ENCODE data around the gene MIF4GD. TPM values are rescaled to one million over a fixed set of nuclear protein-coding genes. Genes with fewer than 3 reads are reported as not detected.

The MIF4GD gene
- total RNA-seq, 1 experiment from 2014 or later, result 28.0 TPM

DNA sequence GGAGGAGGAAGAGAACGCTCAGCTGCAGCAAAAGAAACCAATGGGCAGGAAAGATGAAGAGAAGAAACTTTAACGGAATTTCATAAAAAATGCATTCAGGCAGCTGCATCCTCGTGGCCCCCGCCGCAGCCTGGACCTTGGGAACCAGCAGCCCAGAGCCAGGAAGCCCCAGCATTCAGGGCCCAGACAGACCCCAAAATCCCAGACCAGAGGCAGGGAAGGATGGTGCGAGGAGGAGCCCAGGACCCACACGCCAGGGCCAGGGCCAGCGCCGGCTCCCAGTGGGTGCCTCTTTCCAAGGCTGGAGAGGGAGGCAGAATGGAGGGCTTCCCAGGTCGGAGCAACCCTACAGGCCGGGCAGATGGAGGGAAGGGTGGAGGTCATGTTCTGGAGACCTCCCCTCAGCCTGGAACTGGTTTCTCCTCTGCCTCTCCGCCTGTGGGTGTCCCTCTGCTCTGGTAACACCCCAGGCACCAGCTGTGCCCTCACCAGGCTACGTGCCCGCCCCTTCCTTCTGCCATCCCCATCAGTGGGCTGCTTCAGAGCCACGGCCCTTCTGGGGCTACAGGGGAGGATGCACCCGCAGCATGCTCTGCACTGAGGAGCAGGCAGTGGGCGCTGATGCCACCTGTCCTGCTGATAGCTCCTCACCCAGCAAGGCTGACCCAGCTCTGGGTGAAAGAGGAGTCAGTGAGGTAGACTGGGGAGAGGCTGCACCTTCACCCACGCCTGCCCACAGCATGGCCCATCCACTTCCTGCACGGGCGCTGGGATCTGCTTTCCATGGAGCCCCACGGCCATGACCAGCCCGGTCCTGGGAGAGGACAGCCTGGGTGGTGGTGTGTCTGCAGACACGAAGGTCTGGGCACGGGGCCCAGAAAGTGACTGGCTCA is 1.2 kb upstream of the MIF4GD start:
- Histone ChIP-seq H3K27me3 (ENCODE audit: control insufficient read depth, insufficient read depth, low read length) (peaks cover 4% of the 10 kb centered on the region; the same call in 1 of the 2 replicates), H3K4me3 (ENCODE audit: insufficient read depth, low read depth, low read length) (peak overlapping the region; percentile 80), H3K36me3 (replicated peaks; ENCODE audit: control insufficient read depth, insufficient read depth, low read length) (peaks cover 5% of the 10 kb centered on the region)
- peak; percentile 70 for DNase-seq

DNA sequence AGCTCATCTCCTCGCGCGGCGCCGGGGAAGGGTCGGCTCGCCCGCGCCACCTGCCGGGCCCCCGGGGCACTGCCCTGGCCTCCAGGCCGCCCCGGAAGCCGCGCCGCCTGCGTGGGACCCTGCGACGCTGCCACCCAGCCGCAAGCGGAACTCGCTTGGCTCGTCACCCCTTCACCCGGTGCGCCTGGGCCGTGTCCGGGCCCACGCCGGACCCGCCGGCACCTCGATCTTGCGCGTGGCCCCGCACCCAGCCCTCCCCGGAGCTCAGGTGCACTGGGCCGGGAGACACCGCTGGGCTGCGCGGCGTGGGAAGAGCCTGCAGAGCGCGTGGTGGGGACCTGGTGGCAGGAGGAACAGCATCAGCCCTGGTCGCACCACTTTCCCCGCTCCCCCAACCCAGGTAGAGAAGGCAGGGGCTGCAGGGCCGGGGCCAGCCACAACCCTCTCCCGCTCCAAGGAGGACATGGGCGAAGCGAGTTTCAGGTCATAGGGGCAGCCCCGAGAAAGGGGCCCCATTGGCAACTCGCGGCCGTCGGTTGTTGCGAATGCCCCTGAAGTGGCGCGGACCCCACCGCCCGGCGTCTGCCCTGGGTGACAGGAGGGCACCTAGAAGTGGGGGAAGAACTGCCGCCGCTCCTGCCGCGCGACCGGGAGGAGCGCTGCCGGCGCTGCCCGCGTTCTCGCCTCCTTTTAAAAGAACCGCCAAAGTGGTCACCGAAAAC is 363 bp upstream of the MIF4GD start:
- Histone ChIP-seq H3K36me3 (replicated peaks; ENCODE audit: control insufficient read depth, insufficient read depth, low read length) (peaks cover 7% of the 10 kb centered on the region), H3K27me3 (ENCODE audit: control insufficient read depth, insufficient read depth, low read length) (peaks cover 4% of the 10 kb centered on the region; the same call in 1 of the 2 replicates), H3K4me3 (ENCODE audit: insufficient read depth, low read depth, low read length) (peak overlapping the region; percentile 80)
- peak; percentile 99 for DNase-seq

DNA sequence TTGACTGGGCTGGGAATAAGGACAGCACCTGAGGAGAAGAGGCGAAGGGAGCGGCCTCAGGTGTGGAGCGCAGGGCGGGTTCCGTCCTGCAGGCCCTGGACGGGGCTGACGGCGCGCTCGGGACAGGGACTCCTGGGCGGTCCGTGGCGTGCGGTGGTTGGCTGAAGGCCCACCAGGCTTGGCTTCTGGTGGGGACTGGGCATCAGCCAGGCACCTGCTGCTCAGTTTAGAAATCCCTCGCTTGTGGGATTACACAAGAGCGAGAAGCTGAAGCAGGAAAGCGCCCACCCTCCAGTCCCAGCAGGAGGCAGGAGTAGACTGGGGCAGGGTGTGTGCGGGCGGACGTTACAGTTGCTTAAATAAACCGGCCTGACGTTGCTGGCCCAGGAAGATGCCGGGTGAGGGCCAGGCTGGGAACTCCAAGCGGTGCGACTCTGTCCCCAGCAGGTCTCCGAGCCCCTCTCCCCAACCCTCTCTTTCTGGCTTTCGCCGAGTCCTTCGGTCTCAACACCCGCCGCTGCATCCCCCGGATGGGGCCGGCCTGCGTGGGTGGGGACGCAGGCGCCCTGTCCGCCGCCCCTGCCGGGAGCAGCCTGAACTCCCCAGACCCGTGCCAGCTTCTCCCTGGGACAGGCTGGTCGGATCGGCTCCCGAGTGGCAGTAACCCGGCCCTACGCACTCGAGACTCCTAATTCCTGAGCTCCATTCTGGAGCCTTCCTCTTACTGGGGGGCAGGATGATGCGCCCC is 639 bp downstream of the MIF4GD start:
- H3K27me3 ChIP-seq (ENCODE audit: control insufficient read depth, insufficient read depth, low read length), result peaks cover 4% of the 10 kb centered on the region; the same call in 1 of the 2 replicates
- peak; percentile 87 for DNase-seq
- peak overlapping the region; percentile 83 for H3K4me3 ChIP-seq (ENCODE audit: insufficient read depth, low read depth, low read length)
- H3K36me3 ChIP-seq (replicated peaks; ENCODE audit: control insufficient read depth, insufficient read depth, low read length), result peaks cover 16% of the 10 kb centered on the region

- H3K4me3 ChIP-seq (ENCODE audit: insufficient read depth, low read depth, low read length), result peak overlapping the region; percentile 83
- peaks cover 16% of the 10 kb centered on the region for H3K36me3 ChIP-seq (replicated peaks; ENCODE audit: control insufficient read depth, insufficient read depth, low read length)
- H3K27me3 ChIP-seq (ENCODE audit: control insufficient read depth, insufficient read depth, low read length), result peaks cover 4% of the 10 kb centered on the region; the same call in 1 of the 2 replicates
- no peak for DNase-seq
These were observed 1.2 kb downstream of the MIF4GD start for GRCh38 chr17:75269844-75270217.

DNA sequence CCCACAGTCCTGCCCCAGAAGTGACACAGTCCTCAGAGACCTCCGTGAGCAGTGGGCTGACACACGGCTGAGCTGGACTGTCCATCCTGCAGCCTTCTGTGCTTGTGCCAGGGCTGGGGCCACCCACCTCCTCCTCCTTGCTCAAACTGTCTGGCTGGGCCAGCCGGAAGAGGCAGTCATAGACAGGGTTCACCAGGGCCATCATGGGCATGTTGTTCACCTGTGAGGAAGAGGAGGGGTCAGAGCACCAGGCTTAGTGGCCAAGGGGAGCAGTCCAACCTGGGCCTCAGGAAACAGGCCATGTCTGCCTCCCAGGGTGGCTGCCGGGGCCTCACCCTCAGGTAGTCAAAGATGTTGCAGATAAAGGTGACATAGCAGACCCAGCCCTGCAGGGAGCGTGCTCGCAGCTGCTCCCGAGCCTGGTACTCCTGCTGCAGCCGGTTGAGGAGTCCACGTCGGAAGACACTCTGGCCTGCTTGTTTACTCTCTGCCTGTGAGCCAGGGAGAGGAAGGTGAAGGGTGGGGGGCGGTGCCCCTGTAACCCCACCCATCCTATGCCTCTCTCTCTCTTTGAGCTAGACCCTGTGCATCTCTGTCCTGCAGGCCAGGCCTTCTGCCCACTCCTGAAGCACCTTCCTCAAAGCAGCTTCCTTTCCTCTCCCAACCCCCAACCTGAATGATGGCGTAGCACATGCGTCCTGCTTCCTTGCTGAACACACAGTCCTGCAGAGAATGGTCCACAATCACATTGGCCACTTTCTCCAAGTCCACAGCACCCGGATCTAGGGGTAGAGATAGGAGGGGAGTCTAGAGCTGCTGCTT is 3.4 kb downstream of the MIF4GD start:
- peak; percentile 89 for DNase-seq
- Histone ChIP-seq H3K27me3 (ENCODE audit: control insufficient read depth, insufficient read depth, low read length) (peaks cover 4% of the 10 kb centered on the region; the same call in 1 of the 2 replicates), H3K36me3 (replicated peaks; ENCODE audit: control insufficient read depth, insufficient read depth, low read length) (peaks cover 23% of the 10 kb centered on the region), H3K4me3 (ENCODE audit: insufficient read depth, low read depth, low read length) (no peak overlapping the region)

DNA sequence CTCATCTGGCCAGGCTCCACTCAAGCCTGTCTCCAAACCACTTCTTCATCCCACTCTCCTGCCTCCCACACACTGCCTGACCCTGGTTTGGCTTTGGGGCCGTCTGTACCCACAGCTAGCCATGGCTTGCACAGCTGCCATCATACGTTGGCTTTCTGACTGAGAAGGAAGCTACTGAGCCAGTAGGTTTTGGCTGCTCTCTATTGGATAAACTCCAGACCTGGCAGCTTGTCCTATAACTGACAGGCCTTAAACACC is 3.9 kb downstream of the MIF4GD start:
- Histone ChIP-seq H3K27me3 (ENCODE audit: control insufficient read depth, insufficient read depth, low read length) (peaks cover 3% of the 10 kb centered on the region; the same call in 1 of the 2 replicates), H3K4me3 (ENCODE audit: insufficient read depth, low read depth, low read length) (no peak overlapping the region), H3K36me3 (replicated peaks; ENCODE audit: control insufficient read depth, insufficient read depth, low read length) (peaks cover 23% of the 10 kb centered on the region)
- DNase-seq, result no peak

- H3K4me3 ChIP-seq (ENCODE audit: insufficient read depth, low read depth, low read length), result no peak overlapping the region
- DNase-seq, result no peak
- H3K27me3 ChIP-seq (ENCODE audit: control insufficient read depth, insufficient read depth, low read length), result peaks cover 1% of the 10 kb centered on the region; the same call in 1 of the 2 replicates
- H3K36me3 ChIP-seq (replicated peaks; ENCODE audit: control insufficient read depth, insufficient read depth, low read length), result peaks cover 23% of the 10 kb centered on the region
These were observed 4.5 kb downstream of the MIF4GD start for GRCh38 chr17:75266316-75267152.

DNA sequence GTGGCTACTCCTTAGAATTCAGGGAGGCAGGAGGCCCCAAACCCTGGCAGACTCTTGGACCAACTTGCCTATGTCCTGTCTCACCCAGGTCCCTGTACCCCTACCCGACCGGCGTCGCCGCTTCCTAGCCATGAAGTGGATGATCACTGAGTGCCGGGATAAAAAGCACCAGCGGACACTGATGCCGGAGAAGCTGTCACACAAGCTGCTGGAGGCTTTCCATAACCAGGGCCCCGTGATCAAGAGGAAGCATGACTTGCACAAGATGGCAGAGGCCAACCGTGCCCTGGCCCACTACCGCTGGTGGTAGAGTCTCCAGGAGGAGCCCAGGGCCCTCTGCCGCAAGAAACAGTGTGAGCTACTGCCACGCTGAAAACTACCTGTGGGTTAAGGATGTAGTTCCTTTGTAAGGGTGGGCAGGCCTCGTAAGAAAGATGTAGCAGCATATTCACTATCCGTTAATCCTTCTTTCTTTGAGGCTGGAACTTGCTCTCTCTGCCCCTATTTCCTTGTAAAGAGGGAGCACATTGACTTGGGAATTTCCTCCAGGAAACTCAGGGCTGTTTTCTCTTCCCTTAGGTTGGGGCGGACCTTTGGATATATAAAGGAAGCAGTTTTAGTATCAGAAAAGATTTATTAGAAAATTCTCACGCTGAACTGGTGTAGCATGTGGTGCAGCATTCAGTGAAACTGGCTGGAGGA is 5.3 kb downstream of the MIF4GD start:
- DNase-seq, result no peak
- H3K36me3 ChIP-seq (replicated peaks; ENCODE audit: control insufficient read depth, insufficient read depth, low read length), result peaks cover 23% of the 10 kb centered on the region
- no peak overlapping the region for H3K4me3 ChIP-seq (ENCODE audit: insufficient read depth, low read depth, low read length)
- 0 out of 2 replicates have a peak, but pooled peaks cover 1% of the 10 kb centered on the region for H3K27me3 ChIP-seq (ENCODE audit: control insufficient read depth, insufficient read depth, low read length)

GRCh38 chr17:75263055-75263454 is 8.0 kb downstream of the MIF4GD start:
- no peaks in the 10 kb centered on the region for H3K27me3 ChIP-seq (ENCODE audit: control insufficient read depth, insufficient read depth, low read length)
- no peak overlapping the region for H3K4me3 ChIP-seq (ENCODE audit: insufficient read depth, low read depth, low read length)
- H3K36me3 ChIP-seq (replicated peaks; ENCODE audit: control insufficient read depth, insufficient read depth, low read length), result peaks cover 23% of the 10 kb centered on the region
- DNase-seq, result no peak

- H3K36me3 ChIP-seq (replicated peaks; ENCODE audit: control insufficient read depth, insufficient read depth, low read length), result peaks cover 23% of the 10 kb centered on the region
- H3K4me3 ChIP-seq (ENCODE audit: insufficient read depth, low read depth, low read length), result peak overlapping the region; percentile 92
- DNase-seq, result no peak
- no peaks in the 10 kb centered on the region for H3K27me3 ChIP-seq (ENCODE audit: control insufficient read depth, insufficient read depth, low read length)
These were observed 8.9 kb downstream of the MIF4GD start for GRCh38 chr17:75262112-75262606.

DNA sequence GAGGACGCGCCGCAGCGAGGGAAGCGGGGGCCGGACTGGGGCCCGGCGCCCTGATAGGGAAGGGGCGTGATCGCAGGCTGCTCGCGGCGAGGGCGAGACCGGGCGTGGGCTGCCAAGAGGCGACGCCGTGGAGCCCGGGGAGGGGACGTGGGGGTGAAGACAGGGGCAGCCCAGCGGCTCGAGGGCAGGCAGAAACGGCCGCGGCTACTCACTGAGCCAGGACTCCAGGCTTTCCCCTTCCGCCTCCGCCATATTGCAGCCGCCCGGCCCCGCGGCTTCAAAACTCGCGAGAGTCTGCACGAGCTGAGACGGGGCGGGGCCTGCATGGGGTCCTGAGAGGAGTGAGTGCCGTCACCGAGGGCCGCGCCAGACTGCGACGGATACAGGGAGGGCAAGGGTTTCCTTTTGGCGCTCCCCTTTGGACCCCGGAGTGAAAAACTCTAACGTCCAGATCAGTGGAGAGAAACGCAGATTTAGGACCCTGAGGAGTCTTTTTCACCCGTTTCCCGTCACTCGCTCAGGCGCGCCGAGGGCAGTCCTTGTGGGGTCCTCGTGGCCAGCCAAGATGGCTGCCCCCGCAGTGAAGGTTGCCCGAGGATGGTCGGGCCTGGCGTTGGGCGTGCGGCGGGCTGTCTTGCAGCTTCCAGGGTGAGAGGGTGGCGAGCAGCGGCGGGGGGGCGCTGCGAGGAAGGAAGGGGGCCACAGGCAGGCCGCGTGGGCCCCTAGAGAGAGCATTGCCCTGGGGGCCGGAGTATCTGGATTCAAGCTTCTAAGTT is 9.5 kb downstream of the MIF4GD start, which contains the start of the genes GGA3 and MRPS7:
Gene GGA3, minus strand, starts transcription at position 271 of the 776 bp plus-strand sequence. Its CDS starts 19 bp downstream, at position 252.
Gene MRPS7, plus strand, starts transcription at position 544 of the 776 bp plus-strand sequence. Its CDS starts 22 bp downstream, at position 566.
- peak; percentile 98 for DNase-seq
- Histone ChIP-seq H3K4me3 (ENCODE audit: insufficient read depth, low read depth, low read length) (peak within 1 kb of the TSS; percentile 92), H3K36me3 (replicated peaks; ENCODE audit: control insufficient read depth, insufficient read depth, low read length) (peaks cover 18% of the 10 kb centered on the region), H3K27me3 (ENCODE audit: control insufficient read depth, insufficient read depth, low read length) (no peaks in the 10 kb centered on the region)
